Measurements from ENCODE around the gene CFB. TPM values are rescaled to one million over a fixed set of nuclear protein-coding genes. Genes with fewer than 3 reads are reported as not detected.
A peak's percentile ranks its signal among the peaks of the same experiment; 100 is the strongest.

Gene CFB
- total RNA-seq, 1 experiment from 2014 or later = 0.31 TPM

GRCh38 chr6:31901415-31901952, 44.4 kb upstream of the CFB start:
- Histone ChIP-seq H2AFZ (ENCODE audit: low read length) (no peak overlapping the region), H4K20me1 (ENCODE audit: control insufficient read depth, insufficient read depth, insufficient read length) (no peaks in the 10 kb centered on the region), H2BK20ac (ENCODE audit: low read depth, low read length, poor library complexity, severe bottlenecking) (no peak overlapping the region), H3K9me3 (ENCODE audit: control insufficient read depth, low read depth, low read length) (no peaks in the 10 kb centered on the region), H4K5ac (ENCODE audit: insufficient read length, low read depth, low read length) (no peak overlapping the region), H3K27ac (ENCODE audit: insufficient read length, low read depth, low read length) (no peak overlapping the region), H3K9ac (ENCODE audit: extremely low read depth, insufficient read length, low read length) (no peak overlapping the region), H2BK120ac (ENCODE audit: low read depth, low read length, poor library complexity, severe bottlenecking) (no peak overlapping the region), H3K23me2 (ENCODE audit: insufficient read length, low read depth, low read length, poor library complexity, severe bottlenecking) (peaks cover 10% of the 10 kb centered on the region), H3K4me2 (ENCODE audit: insufficient read depth, insufficient read length, low read length) (peak overlapping the region; percentile 6), H3K4ac (ENCODE audit: low read depth, low read length) (no peak overlapping the region), H3K79me1 (ENCODE audit: insufficient read depth, low read depth, low read length, poor library complexity, severe bottlenecking) (no peaks in the 10 kb centered on the region), H2BK12ac (ENCODE audit: insufficient read length, low read depth, low read length) (no peak overlapping the region), H3K23ac (ENCODE audit: insufficient read length, low read depth, low read length) (no peak overlapping the region), H2AK5ac (ENCODE audit: insufficient read length, low read length) (no peak overlapping the region), H3K56ac (ENCODE audit: insufficient read length, low read depth, low read length) (no peak overlapping the region), H3K4me1 (ENCODE audit: insufficient read depth, low read length) (no peaks in the 10 kb centered on the region; the same call in 1 of the 2 replicates), H4K8ac (replicated peaks; ENCODE audit: insufficient read length, low read depth, low read length) (no peak overlapping the region), H4K91ac (ENCODE audit: insufficient read length, low read depth, low read length) (no peak overlapping the region), H3T11ph (ENCODE audit: low read length) (no peak overlapping the region), H3K14ac (ENCODE audit: insufficient read depth, low read length) (peak overlapping the region; percentile 49; the same call in 1 of the 2 replicates), H3K18ac (ENCODE audit: insufficient read length, low read depth, low read length) (peak overlapping the region; percentile 41), H3K27me3 (ENCODE audit: insufficient read depth, low read length) (no peaks in the 10 kb centered on the region), H2BK5ac (ENCODE audit: insufficient read length, low read length) (no peak overlapping the region), H2BK15ac (ENCODE audit: low read depth, low read length) (no peak overlapping the region), H3K79me2 (ENCODE audit: insufficient read depth, low read length) (no peaks in the 10 kb centered on the region; the same call in 1 of the 2 replicates)
- Mint-ChIP-seq H3K27me3 (ENCODE audit: low read depth) (no peaks in the 10 kb centered on the region; the same call in 1 of the 2 replicates), H3K4me1 (peaks cover 26 to 41% of the 10 kb centered on the region in 2 experiments), H3K36me3 (ENCODE audit: insufficient read depth in 1 of 3, low read depth in 3 of 3) (peaks cover 8 to 13% (median 12%) of the 10 kb centered on the region in 3 experiments), H3K9me3 (no peaks in the 10 kb centered on the region; a peak in 1 of 5 replicates), H3K4me3 (peak overlapping the region; percentile 66 to 83), H3K27ac (peak overlapping the region in 1 of 3 experiments; percentile 65; a peak in 1 of 7 replicates)
- no peak for DNase-seq
- no CpG with 5 or more reads among the region's 45 CpGs for WGBS (ENCODE audit: extremely low coverage, insufficient read length, low lambda C conversion rate)
- TF ChIP-seq CTCF (conservative IDR thresholded peaks at IDR 0.05) = no peak
